GM13976 (cell line): ENCODE measurements around the gene DGKD.
"Not testable (repeated sequence)": the region's sequence is repeated elsewhere in the genome, so short reads cannot be mapped to it uniquely, and the experiment has no call there.

Experiments
- DNase-seq: peaks from one replicate; pipeline ENCODE4 v3.0.0; 2012; ENCODE audit warnings: low spot score
- CTCF ChIP-seq: IDR thresholded peaks from 2 replicates; pipeline ENCODE4 v1.5.1; 2012; ENCODE audit warnings: borderline replicate concordance, mild to moderate bottlenecking; ENCODE audit not compliant: insufficient read depth; ENCODE audit errors: extremely low read depth, missing control alignments, control extremely low read depth
- in situ Hi-C: fragments of 300-500 bp; cut with MboI; formaldehyde crosslinking; loops from one replicate; pipeline ENCODE4 v1.12.0; 2022; ENCODE audit warnings: low sequenced_read_pairs, mixed read lengths, inconsistent platforms; ENCODE audit not compliant: unreplicated experiment

Gene DGKD

GRCh38 chr2:233385489-233386044 lies 31.3 kb downstream of the DGKD start:
- in situ Hi-C loops: no loop called here
- DNase-seq: peak; percentile 69

DNA sequence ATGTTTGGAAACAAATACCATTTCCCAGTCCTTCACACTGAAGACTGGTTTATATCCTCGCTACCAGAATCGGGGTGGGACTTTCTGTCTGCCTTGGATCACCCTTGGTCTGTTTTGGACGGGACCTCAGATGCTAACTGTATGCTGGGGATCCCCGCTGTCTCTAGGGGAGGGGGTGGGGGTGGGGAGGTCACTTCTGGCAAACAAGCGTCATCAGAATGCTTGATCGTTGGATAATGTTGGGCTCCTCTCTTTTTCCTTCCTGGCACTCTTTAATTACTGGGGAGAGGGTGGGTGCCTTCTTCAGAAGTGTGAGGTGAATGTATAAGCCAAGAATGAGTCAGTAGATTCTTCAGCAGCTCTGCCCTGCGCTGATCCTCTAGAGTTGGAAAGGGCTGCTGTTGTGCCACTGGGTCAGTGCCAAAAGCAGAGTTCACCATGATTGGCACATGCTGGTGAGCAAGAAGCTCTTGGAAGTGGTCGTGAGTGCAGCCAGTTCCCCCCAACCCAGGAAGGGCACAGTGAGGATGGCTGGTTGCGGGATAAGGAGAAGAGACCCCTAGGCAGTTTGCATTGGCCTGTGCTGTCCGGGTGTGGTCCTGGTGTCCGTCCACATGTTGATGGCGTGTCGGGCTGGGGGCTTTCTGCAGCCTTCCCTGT lies 32.2 kb downstream of the DGKD start:
- in situ Hi-C loops: no loop called here
- no peak for DNase-seq
- no peak for TF ChIP-seq CTCF

More at GRCh38 chr2:233385489-233386044, 31.3 kb downstream of the DGKD start:
- no peak for TF ChIP-seq CTCF

DNA sequence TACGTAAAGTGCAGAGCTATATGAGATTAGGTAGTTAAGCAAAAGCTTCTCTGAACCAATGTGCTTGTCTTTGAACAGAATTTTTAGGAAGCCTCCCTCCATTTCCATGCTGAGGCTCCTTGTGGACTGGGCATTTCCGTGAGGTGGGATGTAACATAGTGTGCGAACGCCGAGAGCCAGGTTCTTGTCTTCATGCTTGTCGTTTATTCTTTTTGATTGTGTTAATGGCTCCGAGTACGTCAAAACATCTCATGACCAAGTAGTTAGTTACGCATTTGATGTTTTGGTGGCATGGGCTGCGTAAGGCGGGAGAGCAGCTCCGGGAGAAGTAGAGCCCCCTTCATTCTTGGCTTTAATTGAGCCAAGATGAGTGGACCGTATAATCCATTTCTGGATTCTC lies 32.9 kb downstream of the DGKD start:
- in situ Hi-C loops: no loop called here
- no peak for TF ChIP-seq CTCF

GRCh38 chr2:233387667-233388528 lies 33.6 kb downstream of the DGKD start:
- no peak for TF ChIP-seq CTCF
- DNase-seq: no peak
- in situ Hi-C loops: no loop called here

More for the DNA sequence above, 32.9 kb downstream of the DGKD start:
- no peak for DNase-seq

GRCh38 chr2:233389601-233390125 lies 35.4 kb downstream of the DGKD start:
- in situ Hi-C loops: no loop called here
- TF ChIP-seq CTCF: no peak

DNA sequence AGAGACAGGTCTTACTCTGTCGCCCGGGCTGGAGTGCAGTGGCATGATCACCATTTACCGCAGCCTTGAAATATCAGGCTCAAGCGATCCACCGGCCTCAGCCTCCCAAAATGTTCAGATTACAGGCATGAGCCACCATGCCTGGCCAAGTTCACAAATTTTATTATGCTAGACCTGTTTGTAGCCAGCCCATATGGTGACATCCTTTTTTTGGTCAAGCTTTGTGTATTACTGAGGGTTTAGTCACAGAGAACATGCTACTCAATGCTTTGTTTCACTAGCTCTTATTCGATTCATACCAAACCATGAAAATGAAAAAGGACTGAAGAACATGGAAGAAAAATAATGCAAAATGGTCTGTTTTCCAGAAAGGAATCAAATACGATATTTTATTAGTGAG lies 41.4 kb downstream of the DGKD start:
- no peak for DNase-seq
- in situ Hi-C loops: no loop called here
- no peak for TF ChIP-seq CTCF

More at GRCh38 chr2:233389601-233390125, 35.4 kb downstream of the DGKD start:
- no peak for DNase-seq

- in situ Hi-C loops, DNase-seq: not testable (repeated sequence)
These were observed 42.7 kb downstream of the DGKD start for GRCh38 chr2:233396726-233397665.
